HepG2 (cell line): Measurements from ENCODE around the gene PCGF5. TPM values are rescaled to one million over a fixed set of nuclear protein-coding genes. Genes with fewer than 3 reads are reported as not detected.
"Not testable (repeated sequence)": the region's sequence is repeated elsewhere in the genome, so short reads cannot be mapped to it uniquely, and the experiment has no call there.

Source experiments
- ATAC-seq: fragments of 200-7000 bp; cut with Tn5 transposase; 3 replicates; pipeline ENCODE4 v1.9.1; 2020; ENCODE audit warnings: mild to moderate bottlenecking, moderate library complexity
- BruUV-seq: library from RNA; stranded (reverse); fragments of 400-500 nt; replicated peaks from 2 replicates; lab custom pipeline; 2021; lab: Mats Ljungman, UMichigan
- CTCF ChIA-PET: fragments of 300-600 bp; formaldehyde crosslinking; extraction: SDS; loops from one replicate; lab custom pipeline; 2021; ENCODE audit warnings: low total read pairs, inconsistent platforms, low intra/inter-chr PET ratio; lab: Yijun Ruan, JAX
- POLR2A ChIA-PET: fragments of 350-600 bp; sonication (Branson Sonifier 250); formaldehyde crosslinking; loops from one replicate; lab custom pipeline; 2020; ENCODE audit warnings: antibody characterized with exemption, inconsistent platforms; lab: Yijun Ruan, JAX
- DNase-seq: peaks from one replicate; pipeline ENCODE4 v3.0.0-alpha.2; 2015; ENCODE audit warnings: low spot score
- FAIRE-seq: peaks from 3 replicates; lab custom pipeline; 2011; peaks lifted over from hg19 to GRCh38; lab: Jason Lieb, UNC
- H2AFZ ChIP-seq: one replicate; pipeline ENCODE4 v1.6.1; 2011; ENCODE audit warnings: low read length, inconsistent platforms
- H3K27ac ChIP-seq: fragments of 300-600 bp; 3 replicates; pipeline ENCODE4 v1.8.0; 2011; ENCODE audit warnings: mixed run types, mild to moderate bottlenecking, mixed read lengths, low read length, inconsistent platforms; ENCODE audit not compliant: insufficient read depth; ENCODE audit errors: extremely low read length
- H3K27me3 ChIP-seq, 2 experiments: fragments of 200-600 bp in 1 of 2; 2 replicates in 1 of 2; 3 replicates in 1 of 2; pipeline versions ENCODE4 v1.6.0 to v1.8.0; 2011; ENCODE audit warnings: low read length in 2 of 2, mild to moderate bottlenecking in 2 of 2, moderate library complexity in 2 of 2, inconsistent platforms in 1 of 2; ENCODE audit not compliant: insufficient read depth in 2 of 2, control insufficient read depth in 1 of 2
- H3K36me3 ChIP-seq, 2 experiments: fragments of 200-600 bp in 1 of 2; replicated peaks in 1 of 2; 2 replicates in 1 of 2; 3 replicates in 1 of 2; pipeline versions ENCODE4 v1.5.1 to v1.8.0; 2011; ENCODE audit warnings: low read length in 2 of 2, inconsistent platforms in 1 of 2; ENCODE audit not compliant: insufficient read depth in 2 of 2, control insufficient read depth in 1 of 2
- H3K4me1 ChIP-seq: 2 replicates; pipeline ENCODE4 v1.5.1; 2012; ENCODE audit warnings: low read length, inconsistent platforms; ENCODE audit not compliant: insufficient read depth
- H3K4me2 ChIP-seq: 2 replicates; pipeline ENCODE4 v1.6.0; 2011; ENCODE audit warnings: low read depth, low read length, inconsistent platforms
- H3K4me3 ChIP-seq, 3 experiments: fragments of 200-600 bp in 1 of 3; sonication (generic), shearing (Covaris generic) in 1 of 3; replicated peaks in 1 of 3; 2 replicates each; pipeline ENCODE4 v1.5.1; 2011 to 2016; ENCODE audit warnings: low read length in 3 of 3, inconsistent platforms in 2 of 3, low read depth in 2 of 3, mild to moderate bottlenecking in 2 of 3, control low read depth in 1 of 3, mixed read lengths in 1 of 3; ENCODE audit not compliant: insufficient read depth in 1 of 3
- H3K79me2 ChIP-seq: one replicate; pipeline ENCODE4 v1.6.1; 2011; ENCODE audit warnings: low read length, inconsistent platforms; ENCODE audit not compliant: insufficient read depth
- H3K9ac ChIP-seq: 2 replicates; pipeline ENCODE4 v1.6.0; 2011; ENCODE audit warnings: mild to moderate bottlenecking, low read depth, low read length, inconsistent platforms; ENCODE audit not compliant: insufficient read depth
- H3K9me3 ChIP-seq: 2 replicates; pipeline ENCODE4 v1.5.1; 2012; ENCODE audit warnings: mild to moderate bottlenecking, low read length
- H4K20me1 ChIP-seq: 2 replicates; pipeline ENCODE4 v1.6.0; 2011; ENCODE audit warnings: inconsistent platforms, mild to moderate bottlenecking, low read length, moderate library complexity; ENCODE audit not compliant: insufficient read depth
- RAD21 ChIP-seq: fragments of 450-650 bp; formaldehyde crosslinking; IDR thresholded peaks from 2 replicates; pipeline ENCODE4 v1.5.0; 2020; ENCODE audit warnings: mild to moderate bottlenecking
- REL ChIP-seq: sonication (generic); formaldehyde crosslinking; conservative IDR thresholded peaks from 2 replicates; pipeline ENCODE4 v1.8.0; 2022; ENCODE audit warnings: mild to moderate bottlenecking, missing genetic modification reagents, moderate library complexity
- RFX1 ChIP-seq: fragments of 450-650 bp; IDR thresholded peaks from 2 replicates; pipeline ENCODE4 v1.6.1; 2017
- ZFP1 ChIP-seq: IDR thresholded peaks from 2 replicates; pipeline ENCODE4 v1.6.1; 2016
- ZFP91 ChIP-seq: sonication (generic); formaldehyde crosslinking; IDR thresholded peaks from 2 replicates; pipeline ENCODE4 v1.9.0; 2022; ENCODE audit warnings: missing genetic modification reagents, mild to moderate bottlenecking, borderline replicate concordance
- ZNF235 ChIP-seq: sonication (generic); formaldehyde crosslinking; IDR thresholded peaks from 2 replicates; pipeline ENCODE4 v1.8.1; 2023; ENCODE audit warnings: mild to moderate bottlenecking, missing genetic modification reagents, borderline replicate concordance
- ZNF691 ChIP-seq: sonication (generic); formaldehyde crosslinking; IDR thresholded peaks from 2 replicates; pipeline ENCODE4 v1.4.0; 2020; ENCODE audit warnings: missing genetic modification reagents, low read depth, mild to moderate bottlenecking, borderline replicate concordance
- WGBS: methylation state at CpG from one replicate; pipeline ENCODE4 v1.1.6; 2017; ENCODE audit warnings: low lambda C conversion rate; 5-methylcytosine and 5-hydroxymethylcytosine counted together
- in situ Hi-C: cut with HindIII; loops from 2 replicates; pipeline ENCODE4 v1.10.0; 2017; ENCODE audit warnings: low pct_unique_long_range_greater_than_20kb; ENCODE audit not compliant: extremely low pct_ligation_motif_present
- intact Hi-C: fragments of 100-400 bp; cut with micrococcal nuclease; formaldehyde crosslinking; loops from one replicate; pipeline ENCODE4 v1.10.0; 2022; ENCODE audit not compliant: unreplicated experiment
- polyA plus RNA-seq, 8 experiments: library from polyadenylated mRNA; depleted of rRNA in 3 of 8; stranded (reverse) in 7 of 8; unstranded in 1 of 8; fragments of >200 nt; fragmentation: Illumina TruSeq in 4 of 8; extraction: Trizol in 4 of 8; gene quantifications; 2 replicates each; pipeline versions ENCODE4 v1.2.1 to v1.2.3, GENCODE V29; 2011 to 2016; ENCODE audit warnings: low read depth in 4 of 8, missing spikeins in 1 of 8, mixed read lengths in 1 of 8; ENCODE audit not compliant: insufficient read depth in 1 of 8
- total RNA-seq, 5 experiments: library from RNA; depleted of rRNA; stranded (reverse); fragments of >200 nt; fragmentation: Illumina TruSeq; extraction: Trizol; gene quantifications; 2 replicates each; pipeline ENCODE4 v1.2.3, GENCODE V29; 2016; ENCODE audit warnings: low read depth in 1 of 5

PCGF5 gene
- total and polyA plus RNA-seq, 2 of the 13 experiments (the other 11 are each of a cell fraction or from before 2014, with no cell fraction given), result 61.3 to 138 TPM

GRCh38 chr10:91187156-91187555 is 33.3 kb upstream of the PCGF5 start (continued):
- TF ChIP-seq ZFP91 (CRISPR knock-in tag), result no peak

GRCh38 chr10:91188010-91188409 is 32.5 kb upstream of the PCGF5 start:
- H3K9me3 ChIP-seq, DNase-seq, BruUV-seq, H4K20me1 ChIP-seq, H3K27ac ChIP-seq, H2AFZ ChIP-seq, POLR2A ChIA-PET, H3K4me1 ChIP-seq, FAIRE-seq, ATAC-seq, H3K36me3 ChIP-seq, H3K4me2 ChIP-seq, H3K4me3 ChIP-seq, in situ Hi-C loops, H3K9ac ChIP-seq, intact Hi-C loops, CTCF ChIA-PET, H3K27me3 ChIP-seq: not testable (repeated sequence)
- peaks cover 48% of the 10 kb centered on the region for H3K79me2 ChIP-seq
- 89% methylated on average over 11 of the region's 11 CpGs for whole genome bisulfite sequencing

GRCh38 chr10:91188889-91189288 is 31.6 kb upstream of the PCGF5 start:
- TF ChIP-seq ZFP1 (CRISPR knock-in tag) (no peak), ZNF235 (CRISPR knock-in tag) (no peak), REL (CRISPR knock-in tag) (no peak), ZNF691 (CRISPR knock-in tag) (no peak), RFX1 (no peak), RAD21 (no peak)
- in situ Hi-C loops, result no loop called here
- FAIRE-seq, result no peak
- DNase-seq, result no peak
- no TSS peak for BruUV-seq
- CTCF ChIA-PET, result no interaction called here
- Histone ChIP-seq H2AFZ (no peak overlapping the region), H4K20me1 (no peaks in the 10 kb centered on the region), H3K79me2 (peaks cover 44% of the 10 kb centered on the region), H3K9me3 (no peaks in the 10 kb centered on the region), H3K27me3 (no peaks in the 10 kb centered on the region), H3K27ac (no peak overlapping the region), H3K9ac (no peak overlapping the region), H3K4me3 (no peak overlapping the region), H3K36me3 (peaks cover 0 to 1% of the 10 kb centered on the region in 2 experiments; a peak in 1 of 5 replicates), H3K4me2 (no peak overlapping the region), H3K4me1 (0 out of 2 replicates have a peak, but pooled peaks cover 8% of the 10 kb centered on the region)
- intact Hi-C loops, result no loop called here
- ATAC-seq, result no peak
- POLR2A ChIA-PET, result no interaction called here
